SU-DHL-6 (cell line): ENCODE results near the gene EPHB2.

Experiments
- H2AFZ ChIP-seq: fragments of 200-600 bp; sonication (generic); 2 replicates; pipeline ENCODE4 v1.6.1; 2014; ENCODE audit warnings: low read depth, mild to moderate bottlenecking, moderate library complexity, mixed read lengths, antibody characterized with exemption, low read length; ENCODE audit not compliant: severe bottlenecking
- H3F3A ChIP-seq: fragments of 200-600 bp; shearing (Covaris generic); 2 replicates; pipeline ENCODE4 v1.6.0; 2016; ENCODE audit warnings: antibody characterized with exemption, mild to moderate bottlenecking; ENCODE audit not compliant: insufficient read depth
- H3K27ac ChIP-seq: fragments of 200-600 bp; sonication (generic); 2 replicates; pipeline ENCODE4 v1.5.1; 2016; ENCODE audit warnings: low read depth, mild to moderate bottlenecking, low read length, moderate library complexity, mixed read lengths
- H3K27me3 ChIP-seq: fragments of 200-600 bp; sonication (generic), shearing (Covaris generic); 2 replicates; pipeline ENCODE4 v1.6.0; 2014; ENCODE audit warnings: mild to moderate bottlenecking, low read length
- H3K36me3 ChIP-seq: fragments of 200-600 bp; sonication (generic); 2 replicates; pipeline ENCODE4 v1.6.1; 2014; ENCODE audit warnings: mild to moderate bottlenecking, low read length, mixed read lengths
- H3K4me2 ChIP-seq: fragments of 300-600, 200-600 bp; shearing (Covaris generic), sonication (generic); 2 replicates; pipeline ENCODE4 v1.6.0; 2014; ENCODE audit warnings: low read length, low read depth, mild to moderate bottlenecking; ENCODE audit not compliant: poor library complexity, severe bottlenecking
- H3K4me3 ChIP-seq: fragments of 200-600 bp; sonication (generic); 2 replicates; pipeline ENCODE4 v1.5.1; 2014; ENCODE audit warnings: antibody characterized with exemption, low read length, mild to moderate bottlenecking, mixed read lengths; ENCODE audit not compliant: insufficient read depth, poor library complexity, severe bottlenecking
- H3K79me2 ChIP-seq: fragments of 200-600 bp; sonication (generic); 2 replicates; pipeline ENCODE4 v1.6.1; 2014; ENCODE audit warnings: mild to moderate bottlenecking, low read length, moderate library complexity; ENCODE audit not compliant: insufficient read depth
- H3K9ac ChIP-seq: fragments of 200-600 bp; sonication (generic); 2 replicates; pipeline ENCODE4 v1.7.0; 2014; ENCODE audit warnings: mild to moderate bottlenecking, low read length
- H3K9me2 ChIP-seq: fragments of 200-600 bp; sonication (generic); replicated peaks from 2 replicates; pipeline ENCODE4 v1.6.1; 2014; ENCODE audit warnings: low read length; ENCODE audit not compliant: insufficient read depth
- H3K9me3 ChIP-seq: fragments of 200-600 bp; sonication (generic); 2 replicates; pipeline ENCODE4 v1.6.1; 2014; ENCODE audit warnings: low read length, mixed read lengths; ENCODE audit not compliant: insufficient read depth
- H4K20me1 ChIP-seq: fragments of 200-600 bp; sonication (generic); 2 replicates; pipeline ENCODE4 v1.6.1; 2014; ENCODE audit warnings: low read depth, mild to moderate bottlenecking, antibody characterized with exemption, low read length, moderate library complexity, mixed read lengths
- CTCF ChIP-seq: fragments of 200-600 bp; sonication (generic); IDR thresholded peaks from one replicate; pipeline ENCODE4 v1.5.1; 2017; ENCODE audit warnings: antibody characterized with exemption, mild to moderate bottlenecking, low read length, moderate library complexity; ENCODE audit not compliant: insufficient read depth, poor library complexity, severe bottlenecking
- EZH2phosphoT487 ChIP-seq: fragments of 200-600 bp; sonication (generic), shearing (Covaris generic); conservative IDR thresholded peaks from 2 replicates; pipeline ENCODE4 v1.6.1; 2018; ENCODE audit warnings: mild to moderate bottlenecking, antibody characterized with exemption, low read length, moderate library complexity, mixed read lengths

The EPHB2 gene

GRCh38 chr1:22687191-22687590 lies 23.4 kb upstream of the EPHB2 start:
- H3F3A ChIP-seq = no peaks in the 10 kb centered on the region

GRCh38 chr1:22688466-22688865 lies 22.2 kb upstream of the EPHB2 start:
- Histone ChIP-seq H4K20me1 (no peaks in the 10 kb centered on the region), H3F3A (no peaks in the 10 kb centered on the region), H3K27ac (no peak overlapping the region), H3K27me3 (no peaks in the 10 kb centered on the region), H3K4me2 (no peak overlapping the region), H3K9me3 (no peaks in the 10 kb centered on the region), H3K9ac (no peak overlapping the region), H3K9me2 (no peaks in the 10 kb centered on the region), H3K4me3 (no peak overlapping the region), H3K79me2 (no peaks in the 10 kb centered on the region), H3K36me3 (no peaks in the 10 kb centered on the region), H2AFZ (no peak overlapping the region)
- TF ChIP-seq CTCF = no peak
- no peak for TF ChIP-seq EZH2phosphoT487

More at GRCh38 chr1:22687191-22687590, 23.4 kb upstream of the EPHB2 start:
- Histone ChIP-seq H3K79me2 (no peaks in the 10 kb centered on the region), H2AFZ (no peak overlapping the region), H3K36me3 (no peaks in the 10 kb centered on the region), H3K9ac (no peak overlapping the region), H4K20me1 (no peaks in the 10 kb centered on the region), H3K27ac (no peak overlapping the region), H3K4me3 (no peak overlapping the region), H3K9me2 (no peaks in the 10 kb centered on the region), H3K9me3 (no peaks in the 10 kb centered on the region), H3K27me3 (no peaks in the 10 kb centered on the region), H3K4me2 (no peak overlapping the region)
- TF ChIP-seq CTCF (no peak), EZH2phosphoT487 (no peak)

GRCh38 chr1:22689505-22689904 lies 21.1 kb upstream of the EPHB2 start:
- Histone ChIP-seq H3F3A (no peaks in the 10 kb centered on the region), H2AFZ (no peak overlapping the region), H3K9me3 (no peaks in the 10 kb centered on the region), H3K27ac (no peak overlapping the region), H3K36me3 (no peaks in the 10 kb centered on the region), H3K4me2 (no peak overlapping the region), H3K9ac (no peak overlapping the region), H4K20me1 (no peaks in the 10 kb centered on the region), H3K9me2 (no peaks in the 10 kb centered on the region), H3K79me2 (no peaks in the 10 kb centered on the region), H3K4me3 (no peak overlapping the region), H3K27me3 (no peaks in the 10 kb centered on the region)
- no peak for TF ChIP-seq EZH2phosphoT487
- TF ChIP-seq CTCF = no peak
